K562 (cell line): ENCODE results near the gene SCN2B. TPM values are rescaled to one million over a fixed set of nuclear protein-coding genes. Genes with fewer than 3 reads are reported as not detected.

Source experiments
- ATAC-seq: fragments of 200-7000 bp; cut with Tn5 transposase; 3 replicates; pipeline ENCODE4 v1.9.1; 2020; ENCODE audit warnings: moderate library complexity
- BruUV-seq: library from RNA; stranded (reverse); fragments of 400-500 nt; replicated peaks from 2 replicates; lab custom pipeline; 2021; lab: Mats Ljungman, UMichigan
- CTCF ChIA-PET: fragments of 300-600 bp; formaldehyde crosslinking; extraction: SDS; loops from one replicate; lab custom pipeline; 2021; ENCODE audit warnings: low intra/inter-chr PET ratio; lab: Yijun Ruan, JAX
- POLR2A ChIA-PET: fragments of 300-600, 350-650 bp; sonication (Branson Sonifier 250); formaldehyde crosslinking; extraction: SDS; loops from one replicate; lab custom pipeline; 2021; ENCODE audit warnings: antibody characterized with exemption, inconsistent platforms; lab: Yijun Ruan, JAX
- DNase-seq, 4 experiments: peaks; one replicate each; pipeline versions ENCODE4 v3.0.0 to v3.0.0-alpha.2; 2011 to 2018; ENCODE audit warnings: low spot score in 3 of 4, mixed read lengths in 3 of 4; ENCODE audit errors: extremely low read depth in 1 of 4
- FAIRE-seq: peaks from 2 replicates; lab custom pipeline; 2011; peaks lifted over from hg19 to GRCh38; lab: Jason Lieb, UNC
- H2AFZ ChIP-seq: 2 replicates; pipeline ENCODE4 v1.6.0; 2011; ENCODE audit warnings: low read depth, low read length, control low read depth, inconsistent platforms
- H3K27ac ChIP-seq: fragments of 200-600 bp; 3 replicates; pipeline ENCODE4 v1.8.0; 2011; ENCODE audit warnings: low read depth, mild to moderate bottlenecking, control low read depth, inconsistent platforms, low read length, moderate library complexity, mixed read lengths; ENCODE audit errors: extremely low read depth
- H3K27me3 ChIP-seq, 2 experiments: fragments of 300-600 bp in 1 of 2; 2 replicates in 1 of 2; 3 replicates in 1 of 2; pipeline versions ENCODE4 v1.6.0 to v1.8.0; 2011; ENCODE audit warnings: inconsistent platforms in 2 of 2, low read length in 2 of 2, mild to moderate bottlenecking in 1 of 2, mixed read lengths in 1 of 2, moderate library complexity in 1 of 2; ENCODE audit not compliant: control insufficient read depth in 2 of 2, insufficient read depth in 2 of 2
- H3K36me3 ChIP-seq: fragments of 300-600 bp; 3 replicates; pipeline ENCODE4 v1.8.0; 2011; ENCODE audit warnings: mild to moderate bottlenecking, low read length, inconsistent platforms; ENCODE audit not compliant: control insufficient read depth, insufficient read depth
- H3K4me1 ChIP-seq, 2 experiments: fragments of 200-600 bp in 1 of 2; replicated peaks in 1 of 2; 2 replicates in 1 of 2; 3 replicates in 1 of 2; pipeline versions ENCODE4 v1.5.1 to v1.8.0; 2011; ENCODE audit warnings: inconsistent platforms in 2 of 2, low read length in 2 of 2, mild to moderate bottlenecking in 1 of 2, mixed read lengths in 1 of 2, moderate library complexity in 1 of 2; ENCODE audit not compliant: control insufficient read depth in 2 of 2, insufficient read depth in 2 of 2
- H3K4me2 ChIP-seq: 2 replicates; pipeline ENCODE4 v1.6.1; 2011; ENCODE audit warnings: low read length, control low read depth, inconsistent platforms, mixed read lengths; ENCODE audit not compliant: insufficient read depth
- H3K4me3 ChIP-seq: fragments of 200-600 bp; sonication (generic), shearing (Covaris generic); 2 replicates; pipeline ENCODE4 v1.5.1; 2016; ENCODE audit warnings: control low read depth, inconsistent platforms
- H3K79me2 ChIP-seq: fragments of 200-600 bp; 3 replicates; pipeline ENCODE4 v1.8.0; 2011; ENCODE audit warnings: low read length, inconsistent platforms; ENCODE audit not compliant: control insufficient read depth, insufficient read depth
- H3K9ac ChIP-seq, 2 experiments: 2 replicates each; pipeline versions ENCODE4 v1.6.0 to v1.6.1; 2011; ENCODE audit warnings: low read depth in 2 of 2, low read length in 2 of 2, control low read depth in 1 of 2, inconsistent platforms in 1 of 2, mild to moderate bottlenecking in 1 of 2, mixed read lengths in 1 of 2; ENCODE audit not compliant: insufficient read depth in 1 of 2
- H3K9me1 ChIP-seq: one replicate; pipeline ENCODE4 v1.6.0; 2011; ENCODE audit warnings: inconsistent platforms, mild to moderate bottlenecking, low read length, moderate library complexity; ENCODE audit not compliant: control insufficient read depth, insufficient read depth
- H3K9me3 ChIP-seq: replicated peaks from 2 replicates; pipeline ENCODE4 v1.5.1; 2011; ENCODE audit warnings: low read depth, low read length, inconsistent platforms; ENCODE audit not compliant: control insufficient read depth, insufficient read depth
- H4K20me1 ChIP-seq: replicated peaks from 2 replicates; pipeline ENCODE4 v1.6.1; 2011; ENCODE audit warnings: low read length, inconsistent platforms, mixed read lengths; ENCODE audit not compliant: control insufficient read depth, insufficient read depth
- ARID2 ChIP-seq: fragments of 450-650 bp; IDR thresholded peaks from 2 replicates; pipeline ENCODE4 v1.6.1; 2017; ENCODE audit warnings: antibody characterized with exemption, mild to moderate bottlenecking
- CLOCK ChIP-seq: fragments of 250-450 bp; sonication (Bioruptor Pico); IDR thresholded peaks from 2 replicates; pipeline ENCODE4 v1.4.0; 2020; ENCODE audit warnings: mild to moderate bottlenecking, moderate library complexity, borderline replicate concordance
- FOXA3 ChIP-seq, 2 experiments: fragments of 450-650 bp in 1 of 2; sonication (generic) in 1 of 2; formaldehyde crosslinking; IDR thresholded peaks in 1 of 2; conservative IDR thresholded peaks in 1 of 2; 2 replicates each; pipeline versions ENCODE4 v1.4.0 to v1.8.0; 2020 to 2022; ENCODE audit warnings: mild to moderate bottlenecking in 2 of 2, missing genetic modification reagents in 1 of 2
- FOXP4 ChIP-seq: sonication (generic); formaldehyde crosslinking; IDR thresholded peaks from 2 replicates; pipeline ENCODE4 v1.8.0; 2022; ENCODE audit warnings: mild to moderate bottlenecking, missing genetic modification reagents, borderline replicate concordance
- PATZ1 ChIP-seq: fragments of 250-450 bp; sonication (Bioruptor Pico); IDR thresholded peaks from 2 replicates; pipeline ENCODE4 v1.5.0; 2020; ENCODE audit warnings: mild to moderate bottlenecking, borderline replicate concordance
- SREBF2 ChIP-seq: sonication (generic); formaldehyde crosslinking; IDR thresholded peaks from 2 replicates; pipeline ENCODE4 v1.4.0; 2020; ENCODE audit warnings: mild to moderate bottlenecking, missing genetic modification reagents
- TCF7L2 ChIP-seq: fragments of 150-350 bp; IDR thresholded peaks from 2 replicates; pipeline ENCODE4 v1.6.1; 2016; ENCODE audit warnings: low read depth, mild to moderate bottlenecking, low read length, moderate library complexity
- U2AF2 ChIP-seq: fragments of 200-400 bp; formaldehyde crosslinking; optimal IDR thresholded peaks from 2 replicates; pipeline ENCODE3; 2017; ENCODE audit warnings: low read depth, mild to moderate bottlenecking, low read length
- XRCC5 ChIP-seq: fragments of 200-400 bp; formaldehyde crosslinking; IDR thresholded peaks from 2 replicates; pipeline ENCODE4 v1.6.1; 2017; ENCODE audit warnings: low read depth, mild to moderate bottlenecking, low read length
- ZC3H4 ChIP-seq: sonication (generic); formaldehyde crosslinking; IDR thresholded peaks from 2 replicates; pipeline ENCODE4 v1.9.0; 2021; ENCODE audit warnings: missing genetic modification reagents, borderline replicate concordance
- ZNF551 ChIP-seq: fragments of 250-450 bp; sonication (Bioruptor Pico); IDR thresholded peaks from 2 replicates; pipeline ENCODE4 v1.5.0; 2021; ENCODE audit warnings: mild to moderate bottlenecking, moderate library complexity
- WGBS: fragments of 100-300 bp; shearing (Covaris generic); methylation state at CpG from one replicate; pipeline ENCODE4 v1.1.6; 2016; ENCODE audit warnings: low coverage, mixed read lengths; ENCODE audit not compliant: insufficient coverage; ENCODE audit errors: missing lambda C conversion rate; 5-methylcytosine and 5-hydroxymethylcytosine counted together
- in situ Hi-C: fragments of 300-500 bp; cut with MboI; formaldehyde crosslinking; loops from 4 replicates; pipeline ENCODE4 v1.15.0; 2018; ENCODE audit warnings: inconsistent platforms, mixed read lengths
- intact Hi-C: fragments of 100-400 bp; cut with micrococcal nuclease; formaldehyde crosslinking; loops from 2 replicates; pipeline ENCODE4 v1.14.2; 2022
- polyA plus RNA-seq, 8 experiments: library from polyadenylated mRNA; depleted of rRNA in 4 of 8; stranded (reverse) in 5 of 8; unstranded in 3 of 8; fragments of >200 nt; fragmentation: Nextera tagmentation in 2 of 8; fragmentation: Illumina TruSeq in 1 of 8; extraction: Ambion mirVana in 2 of 8; extraction: Trizol in 1 of 8; gene quantifications; 2 replicates each; pipeline versions ENCODE4 v1.2.1 to v1.2.3, GENCODE V29; 2011 to 2014; ENCODE audit warnings: inconsistent platforms in 1 of 8, missing spikeins in 1 of 8
- total RNA-seq, 7 experiments: library from RNA; depleted of rRNA in 6 of 7; stranded (reverse); fragments of >200 nt in 6 of 7; fragmentation: Illumina TruSeq in 2 of 7; extraction: Trizol in 2 of 7; gene quantifications; 2 replicates each; pipeline versions ENCODE4 v1.2.1 to v1.2.3, GENCODE V29; 2011 to 2021; ENCODE audit warnings: low replicate concordance in 1 of 7
- TF ChIP-seq, protein P1 (sequence below): sonication (generic); formaldehyde crosslinking; IDR thresholded peaks from 2 replicates; pipeline ENCODE4 v1.9.0; 2022; ENCODE audit warnings: mild to moderate bottlenecking, missing genetic modification reagents
- TF ChIP-seq, protein P2 (sequence below): fragments of 450-650 bp; IDR thresholded peaks from 2 replicates; pipeline ENCODE4 v1.6.1; 2016; ENCODE audit warnings: low read depth, mild to moderate bottlenecking, moderate library complexity

SCN2B gene
- total and polyA plus RNA-seq, 9 of the 15 experiments (the other 6 are each of a cell fraction or from before 2014, with no cell fraction given) = not detected

DNA sequence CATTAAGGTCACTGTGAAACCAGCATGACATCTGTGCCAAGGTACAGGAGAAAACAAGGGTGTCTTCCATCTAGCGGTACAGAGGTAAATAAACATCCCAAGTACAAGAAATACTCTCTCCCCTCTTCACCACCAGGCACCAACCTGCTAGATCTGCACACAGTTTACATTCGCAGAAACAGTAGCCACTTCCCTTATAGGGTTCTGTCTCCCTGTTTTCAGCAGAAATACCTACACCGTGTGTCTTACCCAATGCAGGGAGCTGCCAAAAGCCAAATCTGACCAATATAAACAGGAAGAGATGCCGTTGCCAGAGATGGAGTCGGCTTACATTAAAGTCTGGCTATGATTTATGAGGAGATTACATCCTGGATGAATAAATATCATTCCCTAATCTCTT is 25.0 kb downstream of the SCN2B start (continued):
- TF ChIP-seq ZNF551 (CRISPR knock-in tag) (no peak), XRCC5 (no peak), ZC3H4 (CRISPR knock-in tag) (no peak), SREBF2 (no peak), TCF7L2 (no peak)
- TF ChIP-seq, protein P1, sequence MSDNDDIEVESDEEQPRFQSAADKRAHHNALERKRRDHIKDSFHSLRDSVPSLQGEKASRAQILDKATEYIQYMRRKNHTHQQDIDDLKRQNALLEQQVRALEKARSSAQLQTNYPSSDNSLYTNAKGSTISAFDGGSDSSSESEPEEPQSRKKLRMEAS (CRISPR knock-in tag) = no peak

DNA sequence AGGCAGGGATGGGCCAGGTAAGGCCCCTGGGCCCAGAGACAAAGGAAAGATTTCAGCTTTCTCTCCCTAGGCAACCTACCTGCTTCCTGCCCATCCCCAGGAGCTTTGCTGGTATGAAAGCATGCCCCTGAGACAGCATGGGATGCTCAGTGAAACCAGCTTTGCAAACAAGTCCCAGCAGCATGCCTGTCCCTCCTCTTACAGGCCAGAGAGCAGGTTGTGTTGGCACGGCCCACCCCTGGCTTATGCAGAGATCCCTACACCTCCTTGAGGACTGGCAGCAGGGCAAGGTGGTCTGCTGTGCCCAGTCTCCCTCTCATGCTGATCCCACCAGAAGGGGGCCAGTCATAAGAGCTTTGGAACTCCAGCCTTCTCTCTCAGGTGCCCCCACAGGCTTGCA is 26.9 kb downstream of the SCN2B start:
- POLR2A ChIA-PET = interaction anchor here (0.6 kb wide), 1 partner anchor 66 kb away, joined by 4 read pairs; no protein-coding TSS in a partner anchor
- intact Hi-C loops = no loop called here
- 0% methylated on average over 1 of the region's 1 CpG for WGBS
- TF ChIP-seq U2AF2 = no peak
- no peak for TF ChIP-seq FOXP4 (CRISPR knock-in tag)
- TF ChIP-seq, protein P2, sequence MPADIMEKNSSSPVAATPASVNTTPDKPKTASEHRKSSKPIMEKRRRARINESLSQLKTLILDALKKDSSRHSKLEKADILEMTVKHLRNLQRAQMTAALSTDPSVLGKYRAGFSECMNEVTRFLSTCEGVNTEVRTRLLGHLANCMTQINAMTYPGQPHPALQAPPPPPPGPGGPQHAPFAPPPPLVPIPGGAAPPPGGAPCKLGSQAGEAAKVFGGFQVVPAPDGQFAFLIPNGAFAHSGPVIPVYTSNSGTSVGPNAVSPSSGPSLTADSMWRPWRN = no peak
- TF ChIP-seq ARID2 = no peak
- no peak for TF ChIP-seq CLOCK (CRISPR knock-in tag)
- TF ChIP-seq PATZ1 = no peak
- TF ChIP-seq FOXA3 (CRISPR knock-in tag; conservative IDR thresholded peaks at IDR 0.05 in 1 of 2, IDR thresholded peaks at IDR 0.05 in 1 of 2) = no peak

More for the DNA sequence above, 26.9 kb downstream of the SCN2B start:
- no peaks in the 10 kb centered on the region for H4K20me1 ChIP-seq
- no peak overlapping the region for H3K4me3 ChIP-seq
- H3K27me3 ChIP-seq = peaks cover 33 to 78% of the 10 kb centered on the region in 2 experiments
- no peak overlapping the region for H3K9ac ChIP-seq
- no peak for DNase-seq
- H3K9me1 ChIP-seq = no peaks in the 10 kb centered on the region
- ATAC-seq = no peak
- no TSS peak for BruUV-seq
- no peaks in the 10 kb centered on the region for H3K36me3 ChIP-seq
- peaks cover 0 to 23% of the 10 kb centered on the region in 2 experiments; a peak in 3 of 5 replicates for H3K4me1 ChIP-seq
- no peak overlapping the region for H3K27ac ChIP-seq
- in situ Hi-C loops = no loop called here
- CTCF ChIA-PET = no interaction called here
- H3K79me2 ChIP-seq = no peaks in the 10 kb centered on the region
- H3K9me3 ChIP-seq = no peaks in the 10 kb centered on the region
- no peak overlapping the region for H2AFZ ChIP-seq
- H3K4me2 ChIP-seq = no peak overlapping the region
- FAIRE-seq = no peak
